Right kidney (tissue), 1 donor: ENCODE data around the gene CBFA2T3.
A peak's percentile ranks its signal among the peaks of the same experiment; 100 is the strongest.

Experiments
- DNase-seq: peaks from one replicate; pipeline ENCODE4 v3.0.0-alpha.2; 2016

Gene CBFA2T3

DNA sequence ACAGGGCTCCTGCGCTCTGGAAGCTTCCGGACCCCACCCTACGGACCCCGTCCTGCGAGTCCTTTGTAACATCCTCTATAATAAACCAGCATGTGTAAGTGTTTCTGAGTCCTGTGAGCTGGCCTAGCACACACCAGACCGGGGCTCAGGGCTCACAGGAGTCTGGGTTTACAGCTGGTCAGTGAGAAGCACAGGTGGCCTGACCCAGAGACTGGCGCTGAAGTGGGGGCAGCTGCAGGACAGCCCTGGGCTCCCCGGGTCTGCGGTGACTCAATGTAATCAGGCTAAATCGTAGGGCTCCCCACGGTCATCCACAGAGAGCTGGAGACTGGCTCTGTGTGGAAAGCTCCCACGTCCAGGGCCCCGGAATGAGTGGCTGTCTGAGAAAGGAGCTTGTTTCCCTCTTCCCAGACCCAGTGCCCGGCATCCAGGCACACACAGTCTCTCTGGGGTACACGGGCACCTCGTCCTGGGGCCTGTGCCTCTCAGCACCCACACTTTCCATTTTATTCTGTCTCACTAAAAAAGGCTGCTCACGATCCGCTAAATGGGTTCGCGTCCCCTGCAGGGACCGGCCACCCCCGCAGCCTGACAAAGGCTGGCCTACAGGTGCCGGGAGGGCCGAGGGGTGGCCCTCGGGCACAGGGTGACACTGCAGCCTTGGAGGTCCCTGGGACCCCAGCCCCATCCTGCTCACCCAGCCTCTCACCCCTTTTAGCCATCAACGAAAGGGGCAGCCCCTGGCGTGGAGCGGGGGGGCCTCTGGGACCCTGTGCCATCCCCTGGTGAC, 18.9 kb upstream of the CBFA2T3 start:
- peak; percentile 1 for DNase-seq

DNA sequence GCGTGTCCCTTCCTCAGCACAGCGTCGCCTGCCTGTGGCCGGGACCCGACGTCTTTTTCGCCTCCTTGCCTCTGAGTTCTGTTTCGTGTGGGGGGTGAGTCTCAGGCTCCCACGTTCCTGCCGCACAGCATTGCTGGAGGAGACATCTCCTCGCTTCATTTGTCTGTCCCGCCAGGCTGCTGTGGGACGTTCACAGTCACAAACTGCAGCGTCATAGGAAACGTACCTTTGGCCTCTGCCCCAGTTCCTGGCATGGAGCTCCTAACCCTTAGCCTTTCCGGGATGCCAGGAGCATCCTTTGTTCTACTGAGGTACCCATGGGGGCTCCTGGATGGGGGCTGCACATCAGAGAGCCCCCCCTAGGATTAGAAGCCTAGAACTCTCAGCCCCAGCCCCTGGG, 18.2 kb upstream of the CBFA2T3 start:
- DNase-seq: no peak

- no peak for DNase-seq
Observed at GRCh38 chr16:88994695-88995094, 17.7 kb upstream of the CBFA2T3 start.

DNA sequence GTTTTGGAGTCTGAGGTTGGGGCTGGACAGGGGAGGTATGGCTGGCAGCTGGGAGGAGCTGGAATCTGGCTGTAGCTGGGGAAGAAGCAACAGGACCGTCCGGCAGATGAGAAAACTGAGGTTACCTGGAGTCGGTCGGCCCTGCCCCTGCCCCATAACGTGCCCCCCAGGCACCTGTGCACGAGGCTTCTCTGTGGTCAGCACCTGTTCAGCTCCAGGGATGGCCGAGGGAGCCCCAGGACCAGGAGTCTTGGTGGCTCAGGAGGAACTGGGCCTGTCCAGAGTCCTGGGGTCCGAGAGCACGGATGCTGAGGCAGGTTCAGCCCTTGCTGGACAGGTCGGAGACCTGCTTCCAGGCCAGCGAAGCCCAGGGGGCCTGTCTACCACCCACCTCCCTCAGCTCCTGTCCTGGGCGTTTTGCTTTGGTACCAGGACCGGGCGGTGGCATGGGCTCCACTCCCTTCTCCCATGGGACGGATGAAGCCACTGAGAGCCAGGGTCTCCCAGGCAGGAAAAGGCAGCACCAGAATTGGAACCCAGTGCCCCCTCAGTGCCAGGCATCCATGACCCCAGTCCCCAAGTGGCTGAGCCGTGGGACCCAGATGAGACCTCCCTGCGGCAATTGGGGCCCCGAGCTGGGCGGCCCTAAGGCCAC, 17.1 kb upstream of the CBFA2T3 start:
- DNase-seq: peak; percentile 0

DNA sequence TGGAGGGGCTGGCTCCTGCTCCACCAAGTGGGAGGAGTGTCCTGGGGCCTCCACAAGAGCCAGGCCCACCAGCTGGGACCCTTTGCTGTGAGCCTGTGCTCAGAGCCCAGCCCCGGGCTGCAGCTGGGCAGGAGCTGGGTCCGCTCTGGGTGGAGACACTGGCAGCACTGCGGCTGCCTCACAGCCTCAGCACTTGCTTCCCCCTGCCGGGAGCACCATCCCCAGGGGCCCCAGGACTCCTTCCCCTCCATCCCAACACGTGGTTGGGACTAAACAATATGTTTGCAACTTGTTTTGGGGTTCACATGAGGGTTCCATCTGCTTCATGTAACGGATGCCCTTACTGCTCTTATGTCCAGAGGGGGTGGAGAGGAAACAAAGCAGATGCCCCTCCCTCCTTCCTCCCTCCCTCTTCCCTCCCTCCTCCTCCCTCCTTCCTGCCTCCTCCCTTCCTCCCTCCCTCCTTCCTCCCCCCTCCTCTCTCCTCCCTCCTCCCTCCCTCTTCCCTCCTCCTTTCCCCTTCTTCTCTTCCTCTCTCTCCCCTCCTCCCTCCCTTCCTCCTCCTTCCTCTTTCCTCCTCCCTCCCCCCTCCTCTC, 16.3 kb upstream of the CBFA2T3 start:
- DNase-seq: peak; percentile 50

DNA sequence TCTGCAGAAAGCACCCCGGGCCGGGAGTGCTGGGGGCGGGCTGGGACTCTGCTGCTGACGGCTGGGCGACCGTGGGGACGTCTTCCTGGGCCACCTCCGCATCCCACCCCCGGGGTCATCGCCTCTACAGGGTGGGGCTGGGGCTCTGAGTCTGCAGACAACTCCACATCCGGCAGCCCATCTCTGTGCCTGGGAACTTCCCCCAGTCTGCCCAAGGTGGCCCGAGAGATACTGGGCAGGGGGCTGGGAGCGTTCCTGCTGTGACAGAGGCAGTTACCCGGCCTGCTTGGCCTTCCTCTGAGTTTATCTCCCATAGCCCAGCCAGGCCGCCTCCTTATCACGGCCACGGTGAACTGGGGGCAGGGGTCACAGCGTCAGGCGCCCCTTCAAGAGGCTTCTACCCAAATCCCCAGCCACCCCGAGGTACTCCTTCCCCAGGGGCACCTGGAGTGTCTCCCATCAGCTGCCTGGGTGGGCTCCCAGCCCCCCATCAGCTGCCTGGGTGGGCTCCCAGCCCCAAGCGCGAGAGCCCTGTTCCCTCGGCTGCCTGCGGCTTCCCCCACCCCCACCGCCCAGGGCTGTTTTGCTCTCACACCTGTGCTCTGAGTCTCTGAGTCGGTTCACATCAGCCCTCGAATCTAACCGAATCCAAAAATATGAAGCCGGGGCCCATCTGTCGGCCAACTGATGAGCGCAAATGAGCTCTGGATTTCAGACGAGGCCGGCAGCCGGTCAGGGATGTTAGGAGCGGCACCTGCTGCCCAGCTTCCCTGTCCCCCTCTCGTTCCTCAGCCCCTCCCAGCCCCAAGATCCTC, 15.6 kb upstream of the CBFA2T3 start:
- peak; percentile 9 for DNase-seq

DNA sequence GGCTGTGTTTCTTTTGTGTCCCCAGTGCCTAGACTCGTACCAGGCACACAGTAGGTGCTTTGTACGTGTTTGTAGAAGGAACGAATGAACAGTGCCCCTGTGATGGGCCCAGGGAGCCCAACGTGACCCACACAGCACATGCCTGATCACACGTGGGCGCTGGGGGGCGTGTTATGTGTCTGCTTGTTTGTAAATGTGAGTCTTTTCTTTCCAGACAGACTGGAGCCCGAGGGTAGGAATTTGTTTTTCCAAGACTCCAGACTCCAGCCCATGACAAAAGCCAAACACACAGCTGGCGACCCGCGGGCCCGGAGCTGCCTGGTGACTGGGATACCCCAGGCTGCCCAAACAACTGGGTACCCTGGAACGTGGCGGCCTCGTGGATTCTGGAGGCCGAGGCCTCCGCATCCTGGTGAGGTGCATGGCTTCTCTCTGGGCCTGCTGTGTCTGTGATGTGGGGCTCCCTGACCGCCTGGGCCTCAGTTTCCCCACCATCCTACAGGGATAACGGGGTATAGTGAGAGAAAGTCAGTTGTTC, 14.9 kb upstream of the CBFA2T3 start:
- DNase-seq: peak; percentile 1

DNA sequence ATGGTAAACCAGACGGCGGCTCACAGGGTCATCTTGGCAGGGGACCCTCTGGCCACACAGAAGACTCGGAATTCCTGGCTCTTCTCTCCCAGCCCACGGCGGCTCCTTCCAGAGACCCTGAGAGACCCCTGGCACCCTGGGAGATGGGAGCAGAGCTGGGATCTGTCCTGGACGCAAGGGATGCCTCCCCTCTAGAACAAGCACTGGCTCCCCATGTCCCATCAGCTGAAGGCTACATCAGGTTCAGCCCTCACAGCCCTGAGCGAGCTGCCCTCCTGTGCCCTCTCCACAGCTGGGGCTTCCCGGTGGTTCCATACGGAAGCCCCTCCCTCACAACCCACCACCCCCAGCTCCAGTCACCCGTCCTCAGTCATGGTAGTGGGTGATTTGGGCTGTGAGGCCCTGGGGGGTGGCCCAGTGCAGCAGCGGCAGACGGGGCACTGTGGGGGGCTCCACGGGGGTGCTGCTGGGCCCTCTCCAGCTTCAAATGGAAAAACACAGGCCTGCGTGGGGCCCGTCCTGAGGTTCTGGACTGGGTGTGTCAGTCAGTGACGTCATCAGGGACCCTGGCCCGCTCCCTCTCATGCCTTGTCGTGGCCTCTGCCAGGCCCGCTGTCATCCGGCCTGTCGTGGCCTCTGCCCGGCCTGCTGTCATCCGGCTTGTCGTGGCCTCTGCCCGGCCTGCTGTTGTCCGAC, 13.0 kb upstream of the CBFA2T3 start:
- DNase-seq: no peak

DNA sequence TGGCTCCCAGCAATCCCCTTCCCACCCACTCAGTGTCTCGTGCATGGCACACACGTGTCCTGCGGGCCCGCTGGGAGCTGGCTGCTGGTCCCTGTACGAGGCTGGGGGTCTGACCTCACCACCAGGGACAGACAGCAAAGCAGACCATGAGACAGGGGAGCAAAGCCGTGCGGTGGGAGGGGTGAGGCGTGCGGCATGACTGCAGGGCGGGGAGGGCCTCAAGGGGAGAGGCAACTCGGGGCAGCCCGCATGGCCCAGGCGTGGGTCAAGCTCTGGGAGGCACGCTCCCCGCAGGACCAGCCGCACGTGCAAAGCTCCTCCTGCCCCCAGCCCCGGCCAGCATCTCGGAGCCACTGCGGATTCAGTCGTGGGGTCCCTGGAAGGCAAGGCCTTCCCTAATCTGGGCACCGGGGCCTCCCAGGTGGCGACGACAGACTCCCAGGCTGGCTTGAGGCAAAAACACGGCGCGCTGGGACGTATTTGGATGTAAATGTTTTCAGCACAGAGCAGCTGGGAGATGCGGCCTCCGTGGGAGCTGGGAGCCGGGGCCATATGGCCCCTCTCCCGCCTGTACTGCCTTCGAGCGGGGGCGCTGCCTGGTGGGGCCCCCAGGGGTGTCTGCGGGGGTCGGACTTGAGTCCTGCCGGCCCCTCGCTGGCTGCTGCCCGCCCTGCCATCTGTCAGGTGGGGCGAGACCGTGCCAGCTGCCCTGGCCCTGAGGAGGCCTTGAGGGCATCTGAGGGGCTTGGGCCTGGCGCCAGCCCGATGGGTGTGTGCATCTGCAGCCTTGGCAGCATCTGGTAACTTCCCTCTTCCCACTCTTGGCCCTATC, 12.2 kb upstream of the CBFA2T3 start:
- peak; percentile 1 for DNase-seq

DNA sequence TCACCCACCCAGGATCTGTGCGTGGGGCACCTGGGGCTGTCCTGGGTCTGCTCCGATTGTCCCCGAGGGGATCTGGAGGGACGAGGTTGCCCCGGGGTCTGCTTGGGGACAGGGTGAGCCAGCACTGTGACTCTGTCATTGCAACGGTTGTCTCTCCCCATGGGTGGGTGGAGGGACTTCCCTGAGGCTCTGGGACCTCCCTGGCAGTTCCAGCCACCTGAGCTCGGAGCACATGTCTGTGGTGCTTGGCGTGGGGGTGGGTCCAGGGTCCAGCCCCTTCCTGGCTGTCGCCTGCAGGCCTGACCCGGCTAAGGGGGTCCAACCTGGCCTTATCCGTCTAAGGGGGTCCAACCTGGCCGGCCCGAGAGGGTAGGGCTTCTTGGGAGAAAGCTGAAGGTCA, 8.5 kb upstream of the CBFA2T3 start:
- no peak for DNase-seq

- DNase-seq: no peak
Observed at GRCh38 chr16:88983771-88984687, 7.0 kb upstream of the CBFA2T3 start.

DNA sequence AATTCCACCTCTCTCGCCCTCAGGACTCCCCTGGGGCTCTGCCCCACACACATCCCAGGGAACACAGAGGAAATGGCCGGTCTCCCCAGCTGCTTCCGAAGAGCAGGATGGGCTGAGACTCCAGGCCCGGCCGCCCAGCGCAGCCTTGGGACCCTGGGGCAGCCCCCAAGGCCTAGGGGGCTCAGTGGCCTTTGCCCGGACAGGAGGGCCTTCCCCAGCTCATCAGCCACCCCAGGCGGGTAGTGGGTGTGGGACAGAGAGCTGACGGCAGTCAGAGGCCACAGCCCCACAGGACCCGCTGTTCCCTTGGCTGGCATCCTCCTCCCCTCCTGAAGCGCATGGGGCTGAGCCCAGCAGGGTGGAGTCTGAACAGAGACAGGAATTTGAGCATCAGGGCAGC, 6.2 kb upstream of the CBFA2T3 start:
- DNase-seq: no peak

- DNase-seq: no peak
Observed at GRCh38 chr16:88982286-88983084, 5.5 kb upstream of the CBFA2T3 start.

DNA sequence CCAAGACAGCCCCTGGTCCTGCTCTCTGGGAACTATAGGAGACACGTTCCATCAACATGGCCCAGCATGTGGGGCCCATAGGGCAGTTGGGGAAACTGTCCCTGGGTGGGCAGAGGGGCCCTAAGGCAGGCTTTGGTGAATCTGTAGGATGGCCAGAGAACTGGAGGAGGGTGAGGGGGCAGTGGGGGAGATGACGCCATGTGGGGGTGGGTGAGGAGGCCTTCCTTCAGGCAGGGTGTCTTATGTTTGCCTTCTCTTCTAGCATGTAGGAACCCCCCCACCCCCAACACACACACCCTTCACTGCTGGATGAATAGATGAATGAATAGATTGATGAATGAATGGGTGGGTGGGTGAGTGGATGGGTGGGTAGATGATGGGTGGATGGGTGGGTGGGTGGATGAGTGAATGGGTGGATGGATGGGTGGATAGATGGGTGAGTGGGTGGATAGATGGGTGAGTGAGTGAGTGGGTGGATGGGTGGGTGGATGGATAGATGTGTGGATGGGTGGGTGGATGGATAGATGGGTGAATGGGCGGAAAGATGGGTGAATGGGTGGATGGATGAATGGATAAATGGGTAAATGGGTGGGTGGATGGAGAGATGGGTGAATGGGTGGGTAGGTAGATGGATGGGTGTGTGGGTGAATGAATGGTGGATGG, 2.5 kb upstream of the CBFA2T3 start:
- no peak for DNase-seq

GRCh38 chr16:88978608-88979346, 1.8 kb upstream of the CBFA2T3 start:
- no peak for DNase-seq

GRCh38 chr16:88977812-88978607, 1.0 kb upstream of the CBFA2T3 start:
- DNase-seq: no peak
